NCI-H2029 treated with DMSO at 0.1 percent for 48 hours (cell line): ENCODE measurements around the gene ZNF124.
"Not testable (repeated sequence)": the region's sequence is repeated elsewhere in the genome, so short reads cannot be mapped to it uniquely, and the experiment has no call there.

Source experiments
- DNase-seq: peaks from one replicate; lab custom pipeline; 2025; lab: John Stamatoyannopoulos, UW

The ZNF124 gene

GRCh38 chr1:247171875-247172563, at the start of gene ZNF124:
ZNF124 (minus strand) TSS chr1:247172020; CDS start chr1:247171877, 143 bp downstream.
- DNase-seq, result not testable (repeated sequence)

DNA sequence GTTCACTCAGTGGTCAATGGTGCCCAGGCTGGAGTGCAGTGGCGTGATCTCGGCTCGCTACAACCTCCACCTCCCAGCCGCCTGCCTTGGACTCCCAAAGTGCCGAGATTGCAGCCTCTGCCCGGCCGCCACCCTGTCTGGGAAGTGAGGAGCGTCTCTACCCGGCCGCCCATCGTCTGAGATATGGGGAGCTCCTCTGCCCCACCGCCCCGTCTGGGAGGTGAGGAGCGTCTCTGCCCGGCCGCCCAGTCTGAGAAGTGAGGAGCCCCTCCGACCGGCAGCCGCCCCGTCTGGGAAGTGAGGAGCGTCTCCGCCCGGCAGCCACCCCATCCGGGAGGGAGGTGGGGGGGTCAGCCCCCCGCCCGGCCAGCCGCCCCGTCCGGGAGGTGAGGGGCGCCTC, 48.5 kb upstream of the ZNF124 start:
- not testable (repeated sequence) for DNase-seq

- DNase-seq, result no peak
Measured at GRCh38 chr1:247218121-247218651, 46.4 kb upstream of the ZNF124 start.

- no peak for DNase-seq
Measured at GRCh38 chr1:247216261-247216660, 44.4 kb upstream of the ZNF124 start.

DNA sequence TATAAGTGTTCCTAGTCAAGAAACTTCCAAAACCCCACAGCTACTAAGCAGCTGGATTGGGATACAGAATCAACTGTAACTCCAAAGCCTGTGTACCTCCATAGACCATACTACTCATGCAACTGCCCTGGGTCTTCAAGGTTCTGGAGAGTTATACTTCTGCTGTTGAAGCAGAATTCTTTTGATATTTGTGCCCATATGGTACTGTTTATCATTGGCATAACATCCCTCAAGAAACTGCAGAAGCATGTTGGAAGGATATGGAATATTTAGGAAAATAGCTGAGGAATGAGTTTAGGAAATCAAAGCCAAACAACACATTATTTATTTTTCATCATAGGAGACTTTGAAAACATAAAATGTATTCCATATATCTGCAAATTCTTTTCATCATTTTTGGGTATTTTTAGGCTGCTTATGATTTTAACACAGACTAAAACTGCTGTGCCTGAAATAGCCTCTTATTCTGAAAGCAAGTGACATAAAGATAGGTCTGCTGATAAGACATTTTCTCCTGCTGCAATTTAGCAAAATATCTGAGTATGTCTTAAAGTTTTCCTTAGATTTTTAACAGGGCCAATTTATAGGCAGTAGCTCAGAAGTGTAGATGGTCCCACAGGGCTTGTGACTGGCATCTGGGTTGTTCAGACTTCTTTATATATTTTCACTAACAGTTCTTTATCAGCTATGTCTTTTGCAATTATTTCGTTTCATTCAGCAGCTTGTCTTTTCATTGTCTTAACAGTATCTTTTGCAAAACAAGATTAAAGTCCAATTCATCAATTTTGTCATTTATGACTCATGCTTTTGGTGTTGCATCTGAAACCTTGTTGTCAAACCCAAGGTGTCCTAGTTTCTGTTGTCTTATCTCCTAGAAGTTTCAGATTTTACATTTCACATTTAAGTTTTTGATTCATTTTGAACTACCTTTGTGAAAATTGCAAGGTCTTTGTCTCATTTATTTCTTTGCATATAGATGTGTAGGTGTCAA, 41.1 kb upstream of the ZNF124 start:
- no peak for DNase-seq

GRCh38 chr1:247212012-247212411, 40.2 kb upstream of the ZNF124 start:
- DNase-seq, result no peak

- no peak for DNase-seq
Measured at GRCh38 chr1:247211339-247211738, 39.5 kb upstream of the ZNF124 start.

DNA sequence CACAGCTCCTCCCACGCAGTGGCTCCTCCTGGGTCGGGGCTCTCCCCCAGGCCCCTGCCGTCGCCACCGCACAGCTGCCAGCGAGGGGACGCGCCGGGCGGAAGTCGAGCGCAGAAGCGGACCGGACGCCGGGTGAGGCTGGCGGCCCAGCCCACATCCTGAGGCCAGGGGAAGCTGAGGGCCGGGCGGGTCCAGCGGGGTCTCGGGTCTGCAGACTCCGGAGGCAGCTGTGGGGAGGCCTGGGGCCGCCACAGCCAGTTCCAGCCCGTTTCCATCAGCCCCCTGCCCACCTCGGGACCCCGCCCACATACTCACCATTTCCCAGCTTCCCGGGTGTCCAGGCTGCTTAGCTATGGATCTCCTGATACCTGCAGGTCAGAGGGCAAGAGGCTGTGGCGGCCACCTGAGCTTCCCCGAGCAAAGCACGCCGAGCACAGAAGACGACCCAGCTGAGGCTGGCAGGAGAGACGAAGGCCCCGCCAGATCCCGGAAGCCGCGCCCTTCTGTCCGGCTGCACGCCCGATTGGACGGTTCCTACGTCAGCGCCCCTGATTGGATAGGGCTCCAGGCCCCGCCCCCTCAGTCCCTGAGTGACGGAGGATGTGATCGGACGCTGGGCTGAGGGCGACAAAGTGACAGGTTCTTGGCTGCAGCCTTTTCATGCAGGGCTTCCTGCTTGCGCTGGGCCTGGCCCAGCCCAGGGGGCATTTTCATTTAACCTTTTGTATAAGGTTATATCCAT, 38.7 kb upstream of the ZNF124 start:
- peak; percentile 68 for DNase-seq

DNA sequence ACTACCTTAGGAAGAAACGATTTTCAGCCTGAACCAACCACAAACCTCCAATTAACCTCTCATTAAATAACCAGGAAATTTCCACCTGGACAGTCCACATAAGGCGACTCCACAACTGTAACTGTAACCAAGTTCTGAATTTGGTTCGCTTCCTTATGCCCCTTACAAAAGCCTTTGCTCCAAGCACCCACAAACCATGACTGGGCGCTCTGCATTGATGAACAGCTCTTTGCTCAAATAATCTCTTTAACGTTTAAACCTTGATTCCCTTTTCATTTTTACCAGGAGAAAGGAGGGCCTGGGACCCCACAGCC, 38.2 kb upstream of the ZNF124 start:
- no peak for DNase-seq

- DNase-seq, result no peak
Measured at GRCh38 chr1:247209396-247209795, 37.6 kb upstream of the ZNF124 start.

- no peak for DNase-seq
Measured at GRCh38 chr1:247204177-247204647, 32.4 kb upstream of the ZNF124 start.

- no peak for DNase-seq
Measured at GRCh38 chr1:247198781-247199180, 27.0 kb upstream of the ZNF124 start.

DNA sequence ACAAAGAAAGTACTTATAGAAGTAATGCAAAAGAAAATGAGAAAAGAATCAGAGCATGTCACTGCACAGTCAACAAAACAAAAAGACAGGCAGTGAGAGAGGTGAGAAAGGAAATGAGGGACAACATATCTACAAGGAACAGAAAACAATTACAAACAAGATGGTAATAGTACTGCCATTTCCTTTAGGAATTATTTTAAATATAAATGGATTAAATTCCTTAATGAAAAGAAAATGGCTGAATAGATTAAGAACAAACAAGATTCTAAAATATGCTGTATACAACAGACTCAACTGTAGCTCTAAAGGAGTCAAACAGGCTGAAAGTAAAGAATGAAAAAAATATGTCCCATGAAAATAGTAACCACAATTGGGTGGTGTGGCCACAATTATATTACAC, 22.1 kb upstream of the ZNF124 start:
- DNase-seq, result no peak

GRCh38 chr1:247189981-247190798, 18.4 kb upstream of the ZNF124 start:
- DNase-seq, result no peak

DNA sequence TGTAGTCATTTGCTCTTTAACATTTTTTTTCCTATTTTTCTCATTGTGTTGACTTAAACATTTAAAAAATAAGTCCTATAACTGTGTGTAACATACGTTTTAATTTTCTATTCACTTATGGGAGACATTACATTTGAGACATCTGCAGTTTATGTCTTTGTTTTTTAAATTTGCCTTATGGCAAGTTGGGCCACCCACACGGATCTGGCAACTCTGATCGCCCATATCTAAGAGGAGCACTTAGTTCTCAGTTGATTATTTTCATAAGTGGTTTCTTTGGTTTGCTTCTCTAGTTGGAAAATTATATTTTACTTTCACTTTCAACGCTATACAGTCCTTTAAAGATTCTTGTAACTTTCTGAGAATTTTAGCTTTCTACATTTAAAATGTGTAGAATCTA, 13.8 kb upstream of the ZNF124 start:
- DNase-seq, result no peak

GRCh38 chr1:247184254-247184653, 12.4 kb upstream of the ZNF124 start:
- DNase-seq, result no peak

- no peak for DNase-seq
Measured at GRCh38 chr1:247182994-247183393, 11.2 kb upstream of the ZNF124 start.

DNA sequence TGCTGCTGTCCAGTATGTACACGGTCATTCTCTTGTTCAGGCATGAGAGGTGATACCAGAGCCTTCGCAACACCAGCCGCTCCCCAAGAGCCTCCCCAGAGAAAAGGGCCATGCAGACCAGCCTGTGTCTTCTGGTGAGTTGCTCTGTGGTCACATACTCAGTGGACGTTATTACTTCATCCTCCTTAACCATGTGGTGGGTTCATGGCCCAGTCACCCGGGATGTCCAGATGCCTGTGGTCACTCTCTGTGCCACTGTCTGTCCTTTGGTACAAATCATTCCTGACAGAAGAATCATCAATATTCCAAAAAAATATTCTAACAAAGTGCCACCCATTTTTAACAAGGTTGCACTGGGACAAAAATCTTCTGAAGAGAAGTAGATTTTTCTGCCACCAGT, 8.8 kb upstream of the ZNF124 start:
- DNase-seq, result no peak

- DNase-seq, result no peak
Measured at GRCh38 chr1:247177755-247178154, 5.9 kb upstream of the ZNF124 start.

DNA sequence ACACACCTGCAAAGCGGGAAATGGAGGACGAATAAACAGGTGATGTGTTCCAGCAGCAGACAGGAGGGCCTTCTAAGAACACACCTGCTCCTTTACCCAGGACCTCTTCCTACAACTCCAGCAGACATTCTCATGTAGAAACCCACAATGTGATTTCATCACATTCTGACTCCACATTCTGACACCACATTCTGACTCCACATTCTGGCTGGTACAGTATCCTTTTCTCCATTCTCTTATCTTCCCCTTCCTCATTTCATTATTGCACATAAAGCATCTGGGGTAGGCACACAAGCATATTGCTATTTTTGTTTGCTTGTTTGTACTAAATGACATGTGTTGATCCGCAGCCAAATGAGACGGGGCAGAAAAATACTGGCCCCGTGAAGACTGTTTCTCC, 3.6 kb upstream of the ZNF124 start:
- no peak for DNase-seq

GRCh38 chr1:247173431-247173830, 1.6 kb upstream of the ZNF124 start:
- no peak for DNase-seq
